Ishikawa (cell line): Measurements from ENCODE around the gene ARID4B.

Source experiments
- REST ChIP-seq: IDR thresholded peaks from 2 replicates; pipeline ENCODE4 v1.6.1; 2012; ENCODE audit warnings: low read depth, mild to moderate bottlenecking
- TAF1 ChIP-seq: IDR thresholded peaks from 2 replicates; pipeline ENCODE4 v1.6.1; 2012; ENCODE audit warnings: low read depth, mild to moderate bottlenecking
- TEAD4 ChIP-seq: IDR thresholded peaks from 2 replicates; pipeline ENCODE4 v1.6.1; 2012
- YY1 ChIP-seq: IDR thresholded peaks from 2 replicates; pipeline ENCODE4 v1.6.1; 2012; ENCODE audit warnings: low read depth

- TF ChIP-seq TEAD4 (no peak), TAF1 (no peak), REST (no peak), YY1 (no peak)
Observed at GRCh38 chr1:235315173-235315572, 12.8 kb downstream of the ARID4B start.
